Lung (tissue), 12 donors: ENCODE data around the gene RAB26. TPM values are rescaled to one million over a fixed set of nuclear protein-coding genes. Genes with fewer than 3 reads are reported as not detected.

Source experiments
- ATAC-seq: fragments of 200-7000 bp; cut with Tn5 transposase; one replicate; pipeline ENCODE4 v1.9.1; 2020; ENCODE audit warnings: moderate number of reproducible peaks; ENCODE audit not compliant: insufficient read depth, low FRiP score
- DNase-seq, 3 donors: peaks; one replicate each; pipeline ENCODE4 v3.0.0-alpha.2; 2013 to 2017
- H3K27ac ChIP-seq, 2 donors: one replicate each; pipeline ENCODE4 v1.5.1; 2013; ENCODE audit warnings: mild to moderate bottlenecking in 2 of 2, moderate library complexity in 2 of 2, control low read depth in 1 of 2, inconsistent platforms in 1 of 2, low read depth in 1 of 2, low read length in 1 of 2
- H3K27me3 ChIP-seq, 3 donors: one replicate each; pipeline ENCODE4 v1.5.1; 2013; ENCODE audit warnings: low read length in 2 of 3; ENCODE audit not compliant: control insufficient read depth in 3 of 3, insufficient read depth in 3 of 3
- H3K36me3 ChIP-seq, 4 donors: one replicate each; pipeline ENCODE4 v1.5.1; 2013; ENCODE audit warnings: low read length in 4 of 4, mild to moderate bottlenecking in 1 of 4, moderate library complexity in 1 of 4; ENCODE audit not compliant: control insufficient read depth in 4 of 4, insufficient read depth in 4 of 4
- H3K4me1 ChIP-seq, 5 donors: one replicate each; pipeline ENCODE4 v1.5.1; 2013; ENCODE audit warnings: low read length in 5 of 5, mild to moderate bottlenecking in 2 of 5, moderate library complexity in 1 of 5; ENCODE audit not compliant: control insufficient read depth in 5 of 5, insufficient read depth in 5 of 5
- H3K4me3 ChIP-seq: one replicate; pipeline ENCODE4 v1.5.1; 2013; ENCODE audit warnings: mild to moderate bottlenecking, control low read depth, moderate library complexity
- H3K9ac ChIP-seq, 2 donors: one replicate each; pipeline ENCODE4 v1.5.1; 2013; ENCODE audit warnings: low read length in 2 of 2, control low read depth in 1 of 2; ENCODE audit not compliant: insufficient read depth in 1 of 2
- H3K9me3 ChIP-seq, 4 donors: one replicate each; pipeline ENCODE4 v1.5.1; 2013; ENCODE audit warnings: low read length in 3 of 4, mild to moderate bottlenecking in 1 of 4, moderate library complexity in 1 of 4; ENCODE audit not compliant: control insufficient read depth in 4 of 4, insufficient read depth in 3 of 4
- CTCF ChIP-seq: IDR thresholded peaks from 2 replicates; pipeline ENCODE4 v1.5.1; 2012; ENCODE audit warnings: mild to moderate bottlenecking; ENCODE audit errors: control extremely low read depth, extremely low read depth
- WGBS, 2 donors: extraction: QIAGEN DNeasy Blood & Tissue Kit; methylation state at CpG; one replicate each; pipeline ENCODE4 v1.1.7; 2013; 5-methylcytosine and 5-hydroxymethylcytosine counted together
- polyA plus RNA-seq, 2 donors: library from polyadenylated mRNA; stranded (reverse); fragments of 200-250 nt; gene quantifications; one replicate each; pipeline ENCODE4 v1.2.1, GENCODE V29; 2013
- total RNA-seq, 2 donors: library from RNA; depleted of rRNA in 1 of 2; stranded (reverse); fragments of >200 nt in 1 of 2; gene quantifications; one replicate each; pipeline ENCODE4 v1.2.1, GENCODE V29; 2014 to 2021
- donor health status: control.
- donor health status: control.
- donor health status: Bipolar disorder and iron deficiency.
- donor health status: healthy.
- donor health status: DM: yes; HTN: yes; CAD: no.

RAB26 gene
- total and polyA plus RNA-seq, 4 donors, result 0.30 to 1.0 (median 0.72) TPM

DNA sequence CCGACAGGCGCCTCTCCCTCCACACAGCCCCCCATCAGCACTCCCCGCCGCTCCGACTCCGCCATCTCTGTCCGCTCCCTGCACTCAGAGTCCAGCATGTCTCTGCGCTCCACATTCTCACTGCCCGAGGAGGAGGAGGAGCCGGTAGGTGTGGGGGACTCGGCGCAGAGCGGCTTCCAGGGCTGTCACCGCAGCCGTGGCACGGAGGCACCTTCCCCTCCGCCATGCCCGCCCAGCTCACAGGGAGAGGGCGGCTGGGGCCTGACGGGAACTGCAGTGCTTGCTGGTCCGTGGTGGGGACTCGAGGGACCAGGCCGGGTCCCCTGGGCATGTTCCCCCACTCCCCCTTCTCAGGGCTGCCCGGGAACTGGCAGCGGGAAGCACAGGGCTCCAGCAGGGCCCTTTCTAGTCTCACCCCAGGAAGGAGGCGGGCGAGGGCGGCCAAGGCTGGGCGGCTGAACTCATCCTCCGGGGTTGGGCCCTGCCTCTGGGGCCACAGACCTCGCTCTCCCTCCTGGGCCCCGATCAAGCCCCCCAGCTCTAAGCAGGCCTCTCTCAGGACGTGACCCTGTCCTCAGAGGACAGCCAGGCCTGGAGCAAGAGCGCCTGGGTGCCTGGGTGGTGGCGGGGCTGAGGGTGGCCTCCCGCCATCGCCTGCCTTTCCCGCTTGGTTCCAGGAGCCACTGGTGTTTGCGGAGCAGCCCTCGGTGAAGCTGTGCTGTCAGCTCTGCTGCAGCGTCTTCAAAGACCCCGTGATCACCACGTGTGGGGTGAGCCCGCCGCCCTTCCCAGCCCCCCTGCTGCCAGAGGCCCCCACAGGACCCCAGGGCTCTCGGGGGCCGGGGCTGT is 22.4 kb downstream of the RAB26 start:
- H3K4me1 ChIP-seq, result peaks cover 0 to 3% (median 0%) of the 10 kb centered on the region in 5 donors
- H3K27me3 ChIP-seq, result no peaks in the 10 kb centered on the region
- peaks cover 4 to 69% (median 13%) of the 10 kb centered on the region in 4 donors for H3K36me3 ChIP-seq
- no peaks in the 10 kb centered on the region for H3K9me3 ChIP-seq
- H3K4me3 ChIP-seq, result peak overlapping the region; percentile 47
- WGBS, 2 donors, result 78 to 79% methylated on average over 47 of the region's 47 CpGs
- ATAC-seq (no peak), DNase-seq (no peak)
- H3K9ac ChIP-seq, result no peak overlapping the region
- peak overlapping the region in 1 of 2 donors; percentile 83 for H3K27ac ChIP-seq
- no peak for TF ChIP-seq CTCF

GRCh38 chr16:2171601-2172178 is 23.3 kb downstream of the RAB26 start:
- ATAC-seq (no peak), DNase-seq (no peak)
- peak overlapping the region; percentile 47 for H3K4me3 ChIP-seq
- H3K27ac ChIP-seq, result peak overlapping the region in 1 of 2 donors; percentile 34
- no peak for TF ChIP-seq CTCF
- peaks cover 0 to 3% (median 0%) of the 10 kb centered on the region in 5 donors for H3K4me1 ChIP-seq
- no peaks in the 10 kb centered on the region for H3K27me3 ChIP-seq
- H3K9ac ChIP-seq, result no peak overlapping the region
- H3K9me3 ChIP-seq, result no peaks in the 10 kb centered on the region
- peaks cover 4 to 74% (median 13%) of the 10 kb centered on the region in 4 donors for H3K36me3 ChIP-seq
- WGBS, 2 donors, result 85 to 92% methylated on average over 28 of the region's 28 CpGs

GRCh38 chr16:2172688-2173335 is 24.4 kb downstream of the RAB26 start:
- Histone ChIP-seq H3K27ac (no peak overlapping the region), H3K27me3 (no peaks in the 10 kb centered on the region), H3K4me1 (peaks cover 0 to 3% (median 0%) of the 10 kb centered on the region in 5 donors), H3K9ac (no peak overlapping the region), H3K36me3 (peaks cover 4 to 80% (median 15%) of the 10 kb centered on the region in 4 donors), H3K4me3 (no peak overlapping the region), H3K9me3 (no peaks in the 10 kb centered on the region)
- 93 to 96% methylated on average over 29 of the region's 29 CpGs for WGBS, 2 donors
- no peak for DNase-seq
- no peak for ATAC-seq
- TF ChIP-seq CTCF, result no peak
